A673 (cell line): ENCODE results near the gene BRI3.

Source experiments
- CTCF ChIP-seq: fragments of 300-800, 200-600 bp; sonication (generic); conservative IDR thresholded peaks from 2 replicates; pipeline ENCODE4 v1.5.1; 2017; ENCODE audit warnings: low read depth, mild to moderate bottlenecking, antibody characterized with exemption, low read length, moderate library complexity, mixed read lengths
- EZH2 ChIP-seq: fragments of 200-600 bp; sonication (generic); IDR thresholded peaks from 2 replicates; pipeline ENCODE4 v1.6.1; 2017; ENCODE audit warnings: borderline replicate concordance, low read depth, mild to moderate bottlenecking, mixed read lengths, antibody characterized with exemption, low read length; ENCODE audit not compliant: poor library complexity, severe bottlenecking

GRCh38 chr7:98238076-98238475 lies 43.4 kb upstream of the BRI3 start:
- TF ChIP-seq CTCF (no peak), EZH2 (no peak)
